Measurements from ENCODE around the gene WDR6.

WDR6 gene

DNA sequence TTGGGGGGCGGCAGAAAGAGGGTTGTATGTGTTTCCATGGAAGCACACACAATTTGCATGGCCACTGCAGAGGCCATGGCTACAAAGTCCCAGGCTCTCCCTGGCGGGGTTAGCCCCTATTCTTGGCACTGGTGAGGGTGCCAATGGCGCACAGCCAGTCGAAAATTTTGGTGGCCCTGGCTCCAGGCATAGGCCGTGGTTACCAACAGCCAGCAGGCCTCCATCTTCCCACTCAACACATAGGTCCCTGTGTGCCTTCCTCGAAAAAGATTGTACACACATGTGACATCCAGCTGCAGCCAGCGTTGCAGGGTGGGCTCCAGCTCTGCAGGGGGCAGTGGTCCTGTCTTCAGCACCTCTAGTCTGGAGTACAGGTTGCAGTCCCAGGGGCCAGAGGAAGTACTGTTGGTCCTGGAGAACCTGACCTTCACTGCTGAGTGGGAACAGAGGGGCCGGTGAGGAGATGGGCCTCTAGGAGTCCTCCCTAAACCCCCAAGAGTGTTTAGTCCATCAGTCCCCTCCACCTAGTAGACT is 10.0 kb upstream of the WDR6 start:
- ATAC-seq (ENCODE audit: low read depth) = no peak
- Histone ChIP-seq H3K4me3 (ENCODE audit: severe bottlenecking) (no peak overlapping the region), H3K27ac (ENCODE audit: poor library complexity, severe bottlenecking) (no peak overlapping the region), H3K9me3 (ENCODE audit: severe bottlenecking) (no peaks in the 10 kb centered on the region), H3K4me1 (ENCODE audit: insufficient read depth, poor library complexity, severe bottlenecking) (no peaks in the 10 kb centered on the region), H3K36me3 (ENCODE audit: low read depth) (no peaks in the 10 kb centered on the region), H3K27me3 (ENCODE audit: insufficient read depth, poor library complexity, severe bottlenecking) (no peaks in the 10 kb centered on the region)
- TF ChIP-seq CTCF (IDR thresholded peaks at IDR 0.05; ENCODE audit: poor library complexity, severe bottlenecking) = no peak
- no peak for DNase-seq (ENCODE audit: low spot score)

DNA sequence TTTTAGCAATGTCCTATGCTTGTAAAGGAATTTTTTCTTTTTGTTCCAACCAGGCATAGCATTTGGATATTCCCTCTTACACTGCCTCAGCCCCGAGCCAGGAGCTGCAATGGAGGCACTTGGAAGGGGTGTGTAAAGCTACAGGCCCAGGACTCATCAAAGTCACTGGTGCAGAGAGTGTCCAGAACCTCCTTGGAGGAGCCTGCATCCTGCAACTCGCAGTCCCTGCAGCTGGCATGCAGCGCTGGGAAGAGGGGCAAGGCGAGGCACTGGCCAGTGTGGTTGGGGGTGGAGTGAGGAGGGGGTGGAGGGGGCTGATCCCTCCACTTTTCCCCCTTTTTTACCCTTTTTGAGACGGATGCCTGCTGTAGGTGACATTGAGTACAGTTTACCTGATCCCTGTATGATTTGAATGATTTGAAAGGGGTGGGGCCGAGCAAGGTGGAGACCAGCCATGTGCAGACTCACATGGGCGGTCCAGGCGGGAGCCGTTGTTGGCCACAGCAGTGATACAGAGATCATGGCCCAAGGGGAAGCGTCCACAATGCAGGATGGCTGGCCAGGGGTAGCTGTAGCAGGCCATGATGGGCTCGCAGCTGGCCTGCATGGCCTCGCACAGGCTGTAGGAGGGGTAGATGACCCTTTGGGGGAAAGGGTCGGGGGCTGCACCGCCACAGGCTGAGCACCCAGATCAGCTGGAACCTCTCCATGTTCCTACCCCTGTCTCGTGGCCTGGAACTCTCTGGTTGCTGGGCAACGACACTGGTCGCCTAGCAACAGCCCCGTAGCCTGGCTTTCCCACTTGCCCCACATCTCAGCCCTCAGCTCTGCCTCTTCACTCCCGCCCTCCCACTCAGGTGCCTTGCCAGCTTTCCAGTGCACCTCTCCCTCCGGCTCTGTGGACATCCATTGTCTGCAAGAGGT is 9.2 kb upstream of the WDR6 start:
- H3K4me1 ChIP-seq (ENCODE audit: insufficient read depth, poor library complexity, severe bottlenecking) = no peaks in the 10 kb centered on the region
- H3K4me3 ChIP-seq (ENCODE audit: severe bottlenecking) = no peak overlapping the region
- no peaks in the 10 kb centered on the region for H3K27me3 ChIP-seq (ENCODE audit: insufficient read depth, poor library complexity, severe bottlenecking)
- H3K27ac ChIP-seq (ENCODE audit: poor library complexity, severe bottlenecking) = no peak overlapping the region
- no peak for ATAC-seq (ENCODE audit: low read depth)
- no peaks in the 10 kb centered on the region for H3K9me3 ChIP-seq (ENCODE audit: severe bottlenecking)
- no peak for DNase-seq (ENCODE audit: low spot score)
- H3K36me3 ChIP-seq (ENCODE audit: low read depth) = no peaks in the 10 kb centered on the region
- no peak for TF ChIP-seq CTCF (IDR thresholded peaks at IDR 0.05; ENCODE audit: poor library complexity, severe bottlenecking)

DNA sequence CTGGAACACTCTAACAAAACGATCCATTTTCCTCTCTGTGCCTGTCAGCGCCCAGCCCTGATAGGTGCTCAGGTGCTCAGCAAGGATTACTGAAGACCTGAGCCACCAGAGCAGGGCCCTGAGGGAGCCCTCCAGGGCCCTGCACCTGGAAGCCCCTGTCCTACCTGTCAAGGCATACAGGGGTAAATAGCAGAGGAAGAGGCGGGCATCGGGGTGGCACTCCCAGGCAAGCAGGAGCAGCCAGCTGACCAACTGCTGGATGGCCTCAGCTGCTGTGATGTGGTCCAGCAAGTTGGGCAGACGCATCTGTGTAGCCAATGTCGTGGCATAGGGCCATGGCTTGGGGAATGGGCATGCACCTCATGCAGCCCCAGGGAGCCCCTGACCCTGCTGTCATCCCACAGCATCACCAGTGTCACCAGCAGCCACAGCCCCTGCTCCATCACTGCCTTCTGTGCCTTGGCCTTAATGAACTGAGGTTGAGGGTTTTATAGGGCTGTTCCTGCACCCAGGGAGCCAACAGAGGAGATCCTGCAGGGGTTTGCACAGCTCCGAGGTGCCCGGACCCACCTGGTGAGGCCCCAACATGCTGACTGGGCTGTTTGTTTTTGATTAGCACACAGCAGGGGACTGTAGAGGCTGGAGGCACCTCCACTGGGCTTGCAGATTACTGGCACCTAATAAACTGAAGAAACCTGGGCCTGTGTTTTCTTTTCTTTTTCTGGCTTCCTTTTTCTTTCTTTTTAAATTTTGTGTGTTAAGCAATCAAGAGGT is 7.9 kb upstream of the WDR6 start:
- H3K9me3 ChIP-seq (ENCODE audit: severe bottlenecking) = no peaks in the 10 kb centered on the region

GRCh38 chr3:49001155-49001554 is 6.0 kb upstream of the WDR6 start:
- H3K4me3 ChIP-seq (ENCODE audit: severe bottlenecking) = no peak overlapping the region
- H3K4me1 ChIP-seq (ENCODE audit: insufficient read depth, poor library complexity, severe bottlenecking) = no peaks in the 10 kb centered on the region
- DNase-seq (ENCODE audit: low spot score) (no peak), ATAC-seq (ENCODE audit: low read depth) (no peak)
- no peaks in the 10 kb centered on the region for H3K9me3 ChIP-seq (ENCODE audit: severe bottlenecking)
- H3K36me3 ChIP-seq (ENCODE audit: low read depth) = no peaks in the 10 kb centered on the region
- H3K27me3 ChIP-seq (ENCODE audit: insufficient read depth, poor library complexity, severe bottlenecking) = no peaks in the 10 kb centered on the region
- TF ChIP-seq CTCF (IDR thresholded peaks at IDR 0.05; ENCODE audit: poor library complexity, severe bottlenecking) = no peak
- no peak overlapping the region for H3K27ac ChIP-seq (ENCODE audit: poor library complexity, severe bottlenecking)

More for the DNA sequence above, 7.9 kb upstream of the WDR6 start:
- Histone ChIP-seq H3K27me3 (ENCODE audit: insufficient read depth, poor library complexity, severe bottlenecking) (no peaks in the 10 kb centered on the region), H3K4me3 (ENCODE audit: severe bottlenecking) (no peak overlapping the region), H3K36me3 (ENCODE audit: low read depth) (no peaks in the 10 kb centered on the region), H3K27ac (ENCODE audit: poor library complexity, severe bottlenecking) (no peak overlapping the region), H3K4me1 (ENCODE audit: insufficient read depth, poor library complexity, severe bottlenecking) (no peaks in the 10 kb centered on the region)
- DNase-seq (ENCODE audit: low spot score) (no peak), ATAC-seq (ENCODE audit: low read depth) (no peak)
- TF ChIP-seq CTCF (IDR thresholded peaks at IDR 0.05; ENCODE audit: poor library complexity, severe bottlenecking) = no peak
